HG03558 (cell line): ENCODE data around the gene FAM222A.

ENCODE experiments used
- ATAC-seq: cut with Tn5 transposase; IDR thresholded peaks from one replicate; pipeline ENCODE4 v1.9.1; 2021; ENCODE audit warnings: moderate number of reproducible peaks; ENCODE audit not compliant: unreplicated experiment; ENCODE audit errors: extremely low read depth

Gene FAM222A

DNA sequence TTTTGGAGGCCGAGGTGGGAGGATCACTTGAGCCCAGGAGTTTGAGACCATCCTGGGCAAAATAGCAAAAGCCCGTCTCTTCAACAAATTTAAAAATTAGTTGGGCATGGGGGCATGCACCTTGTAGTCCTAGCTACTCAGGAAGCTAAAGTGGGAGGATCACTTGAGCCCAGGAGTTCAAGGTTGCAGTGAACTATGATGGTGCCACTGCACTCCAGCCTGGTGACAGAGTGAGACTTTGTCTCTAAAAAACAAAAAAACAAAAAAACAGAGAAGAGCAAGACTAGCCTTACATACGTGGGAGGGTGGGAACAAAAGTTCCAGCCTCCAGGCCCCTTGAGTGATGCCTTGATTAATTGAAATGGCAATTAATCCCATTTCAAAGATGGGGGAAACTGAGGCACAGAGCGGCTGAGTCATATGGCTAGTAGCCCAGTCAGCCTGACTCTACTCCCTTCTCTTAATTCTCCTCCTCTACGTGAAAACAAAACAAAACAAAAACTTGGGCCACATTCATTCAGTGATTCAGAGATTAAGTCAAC lies 3.3 kb upstream of the FAM222A start:
- no peak for ATAC-seq

DNA sequence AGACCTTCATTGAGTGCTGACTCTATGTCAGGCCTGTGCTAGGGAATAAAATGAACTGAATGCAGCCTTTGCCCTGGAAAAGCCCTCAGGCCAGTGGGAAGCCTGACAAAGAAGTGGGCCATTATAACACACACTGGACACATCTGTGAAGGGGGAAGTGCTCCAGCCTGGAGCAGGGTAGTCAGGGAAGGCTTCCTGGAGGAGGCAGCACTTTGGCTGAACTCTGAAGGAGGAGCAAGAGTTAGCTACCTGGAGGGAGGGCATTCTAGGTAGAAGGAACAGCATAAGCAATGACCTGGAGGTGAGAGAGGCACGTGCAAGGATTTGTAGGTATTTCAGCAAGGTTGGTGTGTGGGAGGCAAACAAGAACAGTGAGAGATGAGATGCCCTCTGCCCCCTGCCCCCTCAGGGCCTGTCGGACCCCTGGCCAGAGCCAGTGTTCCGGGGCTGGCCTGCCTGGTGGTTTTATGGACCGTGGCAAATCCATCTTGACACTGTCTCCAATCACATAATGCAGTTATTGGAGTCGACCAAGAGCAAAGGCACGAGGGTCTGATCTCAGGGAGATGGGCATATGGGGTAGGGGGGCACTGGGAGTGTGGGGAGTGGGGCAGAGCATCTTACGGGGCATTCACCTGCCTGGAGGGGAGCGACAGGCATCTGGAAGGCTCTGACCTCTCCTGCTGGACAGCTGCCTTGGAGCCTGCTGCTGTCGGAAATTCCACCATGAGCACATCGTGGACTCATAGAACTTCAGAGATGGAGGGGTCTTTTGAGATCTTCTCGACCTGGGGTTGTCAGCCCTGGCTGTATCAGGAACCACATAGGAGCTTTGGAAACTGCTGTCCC lies 2.7 kb upstream of the FAM222A start:
- no peak for ATAC-seq

DNA sequence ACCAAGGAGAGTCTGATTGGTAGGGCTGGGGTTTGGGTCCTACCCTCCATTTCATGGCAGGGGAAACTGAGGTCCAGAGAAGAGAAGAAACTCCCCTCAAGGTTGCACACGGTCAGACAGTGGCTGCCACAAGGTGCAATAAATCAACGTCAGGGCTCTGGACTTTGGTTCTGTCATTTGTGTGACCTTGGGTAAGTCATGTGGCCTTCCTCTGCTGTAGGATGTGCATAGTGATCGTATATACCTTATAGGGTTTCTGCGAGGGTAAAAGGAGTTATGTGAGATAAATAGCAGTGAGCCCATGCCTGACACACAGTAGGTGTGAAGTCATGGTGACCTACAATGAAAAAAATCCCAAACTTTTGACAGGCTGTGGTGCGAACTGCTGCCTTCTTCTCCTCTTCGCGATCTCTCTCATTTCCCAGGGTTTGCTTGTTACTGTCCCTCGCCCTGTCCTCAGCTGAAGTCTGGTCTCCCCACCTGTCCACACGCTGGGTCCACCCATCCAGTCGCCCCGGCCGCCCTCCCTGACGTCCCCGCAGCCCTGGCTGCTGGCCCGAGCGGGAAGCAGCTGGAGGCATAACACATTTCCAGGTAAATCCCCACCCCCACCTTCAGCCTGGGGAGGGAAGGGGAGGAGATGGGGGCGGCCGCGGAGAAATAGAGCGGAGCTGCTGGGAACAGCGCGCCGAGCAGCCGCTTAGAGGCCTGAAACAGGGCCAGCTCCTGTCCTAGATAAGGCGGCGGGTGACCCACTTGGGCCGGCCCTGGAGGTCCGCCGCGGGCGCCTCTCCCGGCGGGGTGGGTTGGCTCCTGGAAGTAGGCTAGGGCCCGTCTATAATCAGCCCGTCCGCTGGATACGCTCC lies 1.8 kb upstream of the FAM222A start:
- ATAC-seq, result no peak

DNA sequence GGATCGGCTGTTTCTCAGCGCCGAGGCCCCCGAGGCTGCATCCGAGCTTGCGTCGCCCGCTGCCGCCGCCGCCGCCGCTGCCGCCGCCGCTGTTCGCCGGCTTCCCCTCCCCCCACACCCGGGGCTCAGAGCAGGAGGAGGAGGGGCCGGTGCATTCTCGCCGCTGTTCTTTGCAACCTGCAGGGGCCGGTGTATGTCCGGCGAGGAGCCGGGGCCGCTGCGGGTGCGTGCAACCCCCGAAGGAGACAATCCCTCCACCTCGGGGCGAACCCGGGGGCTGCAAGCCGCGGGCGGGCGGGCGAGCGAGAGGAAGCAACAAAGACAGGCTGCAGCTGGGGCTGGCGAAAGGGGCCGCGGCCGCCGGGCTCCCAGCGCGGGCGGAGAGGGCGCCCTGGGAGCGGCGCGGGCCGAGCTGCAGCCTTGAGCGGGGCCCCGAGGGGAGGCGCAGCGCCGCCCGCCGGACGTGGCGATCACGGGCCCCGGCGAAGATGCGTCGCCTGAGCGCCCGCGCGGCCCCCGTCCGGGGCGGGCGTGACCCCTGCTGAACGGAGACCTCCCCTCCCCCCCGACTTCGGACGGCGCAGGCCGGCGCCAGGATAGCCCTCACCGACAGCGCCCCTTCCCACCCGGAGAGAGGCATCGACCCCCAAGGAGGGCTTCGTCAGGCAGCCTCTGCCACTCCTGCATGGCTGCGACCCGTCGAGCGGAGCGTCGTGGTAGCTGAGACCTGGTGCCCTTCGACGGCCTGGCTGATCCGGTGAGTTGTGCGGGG lies 702 bp downstream of the FAM222A start:
- no peak for ATAC-seq

DNA sequence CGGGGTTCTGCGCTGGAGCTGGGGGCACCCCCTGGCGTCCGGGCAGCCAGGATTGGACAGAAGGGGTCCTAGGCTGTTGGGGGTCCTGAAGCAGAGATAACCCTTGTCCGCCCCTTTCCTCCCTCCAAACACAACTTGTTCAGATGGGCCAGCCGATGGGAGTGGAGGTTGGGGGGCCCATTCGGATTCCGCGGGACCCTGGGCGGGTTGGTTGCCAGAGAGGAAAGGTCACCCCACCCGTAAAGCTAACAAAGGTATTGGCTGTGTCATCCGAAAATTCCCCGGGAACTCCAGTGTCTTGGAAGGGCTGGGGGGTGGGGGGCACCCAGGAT lies 1.3 kb downstream of the FAM222A start:
- no peak for ATAC-seq

DNA sequence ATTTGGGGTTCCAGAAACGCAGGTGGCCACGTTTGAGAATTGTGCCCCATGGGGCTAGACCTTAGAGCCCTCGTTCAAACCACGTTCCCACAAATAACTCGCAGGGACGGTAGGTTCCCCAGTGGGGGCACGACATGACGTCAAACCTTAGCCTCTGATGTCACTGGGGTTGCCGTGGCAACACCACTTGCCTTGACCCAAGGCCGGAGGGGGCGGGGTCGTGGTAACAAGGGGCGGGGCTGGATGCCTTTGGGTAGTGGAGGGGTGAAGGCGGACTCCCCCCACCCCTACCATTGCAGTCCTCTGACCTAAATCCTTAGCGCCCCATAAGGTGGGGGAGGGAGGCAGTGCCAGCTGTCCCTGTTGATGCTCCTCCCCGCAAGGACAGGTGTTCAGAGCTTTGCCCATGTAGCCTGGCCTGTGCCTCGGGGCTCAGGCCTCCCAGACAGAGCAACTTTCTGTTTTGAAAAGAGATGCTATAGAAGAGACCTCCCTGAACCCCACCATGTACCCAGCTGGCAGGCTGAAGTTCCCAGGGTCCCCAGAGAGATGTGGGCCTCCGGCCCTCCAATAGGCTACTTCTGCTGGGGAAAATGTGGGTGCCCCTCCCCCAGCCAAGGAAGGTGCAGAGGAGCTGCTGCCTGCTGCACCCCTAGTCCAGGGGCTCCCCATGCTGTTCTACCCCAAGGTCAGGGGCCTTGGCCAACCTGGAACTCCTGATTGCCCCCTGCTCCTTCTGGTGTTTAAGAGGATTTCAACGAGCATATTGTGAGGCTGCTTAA lies 1.9 kb downstream of the FAM222A start:
- no peak for ATAC-seq

DNA sequence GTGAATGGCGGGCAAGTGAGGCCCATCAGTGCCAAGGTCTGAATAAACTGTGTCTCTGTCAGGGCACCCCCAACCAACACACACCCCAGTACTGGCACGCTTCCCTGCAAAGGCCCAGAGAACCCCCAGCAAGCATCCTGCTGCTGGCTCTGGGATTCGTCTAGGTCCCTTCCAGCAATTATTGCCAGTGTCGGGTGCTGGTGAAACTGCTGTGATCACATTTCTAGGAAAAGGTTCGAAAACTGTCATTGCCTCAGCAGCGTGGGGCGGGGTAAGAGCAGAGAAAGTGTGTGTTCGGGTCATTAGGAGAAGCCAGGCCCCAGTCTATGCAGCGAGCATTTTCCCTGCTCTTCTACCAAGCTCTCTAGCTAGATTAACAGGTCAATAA lies 2.5 kb downstream of the FAM222A start:
- no peak for ATAC-seq

DNA sequence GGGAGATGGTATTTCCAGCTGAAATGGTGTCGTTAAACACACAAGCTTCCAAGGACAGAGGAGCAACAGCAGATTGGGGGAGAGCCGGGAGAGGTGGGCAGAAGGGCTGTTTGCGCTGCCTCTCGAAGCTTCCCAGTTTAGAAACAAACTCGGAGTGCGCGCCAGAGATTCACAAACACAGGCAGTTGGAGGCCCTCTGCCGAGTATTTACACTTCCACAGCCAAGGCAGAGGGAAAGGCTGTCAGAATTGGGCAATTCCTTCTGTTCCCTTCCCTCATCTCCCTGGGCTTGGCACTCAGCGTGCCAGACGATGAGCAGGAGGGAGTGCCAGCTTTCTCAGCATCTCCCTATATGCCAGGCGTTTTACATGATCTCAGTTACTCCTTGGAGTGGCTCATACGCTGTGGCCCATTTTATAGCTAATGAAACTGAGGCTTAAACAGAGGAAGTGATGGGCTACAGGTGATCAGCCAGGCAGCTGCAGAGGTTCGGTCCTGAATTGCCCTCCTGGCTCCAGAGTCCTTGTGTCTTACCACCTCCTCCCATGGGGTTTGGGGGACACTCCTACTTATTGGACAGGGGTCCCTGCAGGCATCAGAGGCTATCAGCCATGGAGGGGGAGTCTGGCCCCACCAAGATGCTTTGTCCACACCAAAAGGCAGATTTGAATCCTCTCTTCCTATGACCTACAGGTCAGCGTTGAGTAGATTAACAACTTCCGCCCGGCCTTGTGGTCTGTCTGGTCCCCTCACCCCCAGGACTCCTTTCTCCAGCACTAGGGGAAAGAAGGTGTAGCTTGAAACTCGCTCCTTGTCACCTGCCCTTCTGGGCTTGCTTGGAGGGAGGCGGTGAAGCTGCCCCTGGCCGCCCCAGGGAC lies 3.1 kb downstream of the FAM222A start:
- no peak for ATAC-seq

DNA sequence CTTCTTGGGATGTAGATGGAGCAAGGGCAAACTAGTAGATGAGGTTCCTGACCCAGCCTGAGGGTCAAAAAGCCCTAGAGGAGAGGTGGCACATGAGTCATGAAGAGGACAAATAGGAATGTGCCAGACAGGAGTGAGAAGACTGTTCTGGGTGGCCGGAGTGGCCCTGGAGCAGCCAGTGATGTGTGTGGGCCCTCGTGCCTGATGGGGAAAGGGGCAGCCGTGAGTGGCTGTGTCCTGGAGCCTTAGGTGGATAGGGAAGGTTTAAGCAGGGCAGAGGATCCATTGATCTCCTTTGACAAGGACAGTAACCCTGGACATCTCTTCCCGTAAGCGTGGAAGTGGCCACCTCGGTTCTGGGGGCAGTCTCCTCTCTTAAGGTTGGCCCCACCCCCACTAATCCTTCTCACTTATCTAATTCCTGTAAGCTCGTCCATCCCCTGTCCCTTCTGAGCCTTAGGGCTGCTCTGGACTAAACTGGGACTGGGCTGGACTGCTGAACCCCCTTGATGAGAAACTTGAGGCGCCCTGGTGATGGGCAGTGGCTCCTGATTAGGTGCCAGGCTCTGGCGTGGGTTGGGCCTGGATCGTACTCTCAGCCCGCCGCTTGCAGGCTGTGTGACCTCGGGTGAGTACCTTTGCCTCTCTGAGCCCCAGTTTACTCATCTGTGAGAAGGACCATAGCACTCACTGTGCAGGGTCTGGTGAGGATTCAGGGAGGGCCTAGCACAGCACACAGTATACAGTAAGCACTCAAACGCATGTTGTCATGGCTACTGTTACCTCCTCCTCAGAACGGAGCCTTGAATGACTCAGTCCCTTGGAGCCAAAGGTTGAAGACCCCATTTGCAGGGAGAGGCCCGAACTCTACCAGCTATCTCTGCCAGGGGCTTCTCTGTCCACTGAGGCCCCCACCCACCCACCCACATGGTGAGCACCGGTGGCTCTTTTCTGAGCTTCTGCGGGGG lies 4.0 kb downstream of the FAM222A start:
- no peak for ATAC-seq

DNA sequence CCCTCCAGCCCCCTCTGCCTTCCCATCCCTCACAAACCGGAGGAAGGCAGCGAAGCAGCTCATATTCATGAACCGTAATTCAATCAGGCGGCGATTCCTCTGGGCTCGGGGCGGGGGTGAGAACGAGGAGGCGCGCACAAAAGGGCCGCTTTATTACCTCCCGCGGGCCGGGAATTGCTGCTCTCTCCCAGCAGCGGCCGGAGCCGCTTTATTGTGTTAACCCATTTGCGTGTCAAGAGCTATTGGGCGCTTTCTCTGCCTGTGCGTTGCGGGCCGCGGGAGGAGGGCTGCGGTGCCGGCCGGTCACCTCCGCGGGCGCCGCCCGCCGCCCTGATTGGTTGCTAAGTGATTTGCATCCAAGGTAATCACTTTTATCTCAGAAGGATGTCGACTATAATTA lies 4.8 kb downstream of the FAM222A start:
- no peak for ATAC-seq

DNA sequence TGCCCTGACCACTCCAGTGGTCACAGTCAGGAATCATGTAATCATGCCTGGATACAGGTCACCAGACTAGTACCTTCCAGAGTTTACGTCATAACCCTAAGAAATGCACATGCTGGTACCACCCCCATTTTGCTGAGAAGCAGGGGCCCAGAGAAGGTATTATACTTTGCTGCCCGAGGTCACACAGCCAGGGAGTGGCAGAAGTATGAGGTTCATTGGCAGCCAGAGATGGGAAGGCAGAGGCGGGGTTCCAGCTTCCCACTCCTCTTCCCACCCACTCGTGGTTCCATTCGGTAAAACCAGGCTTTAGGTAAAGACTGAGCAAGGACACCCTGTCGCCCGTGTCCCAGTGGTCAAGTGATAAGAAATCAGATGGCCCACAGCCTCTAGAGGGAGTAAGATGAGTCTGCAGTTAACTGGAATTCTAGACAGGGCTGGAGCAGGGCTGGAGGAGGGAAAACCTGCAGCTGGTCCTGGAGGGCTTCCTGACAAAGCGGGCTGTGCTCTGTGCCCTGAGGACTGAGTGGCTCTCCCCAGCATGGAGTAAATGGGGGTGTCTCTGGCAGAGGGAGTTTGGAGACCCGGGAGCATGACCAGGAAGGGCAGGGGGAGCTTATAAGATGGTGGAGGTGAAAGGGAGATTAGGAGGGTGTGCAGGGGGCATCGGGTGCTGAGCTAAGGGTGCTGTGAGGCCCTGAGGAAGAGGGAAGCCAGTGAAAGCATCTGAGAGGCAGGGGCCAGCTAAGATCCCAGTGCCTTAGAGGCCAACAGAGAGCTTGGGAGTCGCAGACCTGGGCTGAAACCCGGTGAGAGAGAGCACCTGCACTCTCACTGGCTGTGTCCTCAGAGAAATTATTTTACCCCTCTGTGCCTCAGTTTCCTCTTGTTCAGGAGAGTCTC lies 5.7 kb downstream of the FAM222A start:
- no peak for ATAC-seq

DNA sequence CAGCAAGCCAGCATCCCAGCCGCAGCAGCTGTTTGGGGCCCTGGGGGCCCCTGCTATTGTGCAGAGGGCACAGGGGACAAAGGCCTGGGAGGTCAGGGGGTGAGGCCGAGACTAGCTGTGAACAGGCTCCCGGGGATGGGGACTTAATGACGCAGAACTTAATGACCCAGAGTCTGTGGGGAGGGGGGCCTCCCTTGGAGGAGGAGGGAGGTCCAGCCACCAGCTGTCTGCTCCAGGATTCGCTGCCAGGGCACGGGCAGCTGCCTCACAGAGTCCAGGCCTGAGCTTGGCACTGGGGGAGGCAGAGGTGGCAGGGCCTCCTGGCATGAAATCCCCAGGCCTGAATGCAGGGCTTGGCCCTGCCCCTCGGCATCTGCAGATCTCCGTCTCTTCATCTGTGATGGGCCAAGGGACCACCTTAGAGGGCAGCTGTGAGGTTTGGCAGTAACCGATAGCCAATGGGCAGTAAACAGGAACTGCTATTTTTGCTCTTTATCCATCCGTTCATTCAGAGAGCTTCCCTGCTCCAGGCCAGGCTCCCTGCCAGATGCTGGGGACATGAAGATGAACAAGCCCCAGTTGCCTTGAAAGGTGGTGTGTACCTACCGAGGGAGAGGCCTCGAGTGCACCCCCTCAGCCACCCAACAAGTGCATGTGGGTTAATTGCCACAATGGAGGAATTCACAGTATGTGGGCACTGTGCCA lies 6.7 kb downstream of the FAM222A start:
- no peak for ATAC-seq

DNA sequence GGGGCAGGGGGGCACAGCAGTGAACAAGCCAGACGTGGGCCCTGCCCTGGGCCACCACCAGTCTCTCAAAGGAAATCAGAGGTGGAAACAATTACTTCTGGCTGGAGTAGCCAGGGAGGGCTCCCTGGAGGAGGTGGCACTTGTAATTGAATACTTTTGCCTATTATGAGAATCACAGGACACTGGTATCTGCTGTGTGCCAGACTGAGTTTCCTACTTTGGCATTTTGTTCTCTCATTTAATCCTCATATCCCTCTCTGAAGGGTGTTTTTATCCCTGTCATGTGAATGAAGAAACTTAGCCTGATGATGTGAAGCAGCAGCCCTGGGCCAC lies 7.2 kb downstream of the FAM222A start:
- no peak for ATAC-seq

DNA sequence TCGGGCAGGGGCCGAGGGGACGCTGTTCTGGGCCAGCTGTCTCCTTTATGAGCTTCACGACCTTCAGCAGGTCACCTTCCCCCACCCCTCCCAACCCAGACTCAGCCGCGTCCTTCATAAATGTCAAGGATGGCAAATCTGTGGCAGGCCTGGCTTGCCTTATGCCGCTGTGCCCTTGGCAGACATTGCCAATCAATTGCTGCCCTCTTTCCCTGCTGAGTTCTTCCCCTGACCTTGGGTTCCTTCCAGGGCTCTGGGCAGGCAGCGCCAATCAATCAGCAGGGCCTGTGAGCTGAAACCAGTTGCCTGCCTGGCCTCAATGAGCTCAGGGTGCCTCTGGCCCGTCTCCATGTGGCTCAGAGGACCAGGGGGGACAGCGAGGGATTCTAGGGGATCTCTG lies 7.7 kb downstream of the FAM222A start:
- no peak for ATAC-seq

DNA sequence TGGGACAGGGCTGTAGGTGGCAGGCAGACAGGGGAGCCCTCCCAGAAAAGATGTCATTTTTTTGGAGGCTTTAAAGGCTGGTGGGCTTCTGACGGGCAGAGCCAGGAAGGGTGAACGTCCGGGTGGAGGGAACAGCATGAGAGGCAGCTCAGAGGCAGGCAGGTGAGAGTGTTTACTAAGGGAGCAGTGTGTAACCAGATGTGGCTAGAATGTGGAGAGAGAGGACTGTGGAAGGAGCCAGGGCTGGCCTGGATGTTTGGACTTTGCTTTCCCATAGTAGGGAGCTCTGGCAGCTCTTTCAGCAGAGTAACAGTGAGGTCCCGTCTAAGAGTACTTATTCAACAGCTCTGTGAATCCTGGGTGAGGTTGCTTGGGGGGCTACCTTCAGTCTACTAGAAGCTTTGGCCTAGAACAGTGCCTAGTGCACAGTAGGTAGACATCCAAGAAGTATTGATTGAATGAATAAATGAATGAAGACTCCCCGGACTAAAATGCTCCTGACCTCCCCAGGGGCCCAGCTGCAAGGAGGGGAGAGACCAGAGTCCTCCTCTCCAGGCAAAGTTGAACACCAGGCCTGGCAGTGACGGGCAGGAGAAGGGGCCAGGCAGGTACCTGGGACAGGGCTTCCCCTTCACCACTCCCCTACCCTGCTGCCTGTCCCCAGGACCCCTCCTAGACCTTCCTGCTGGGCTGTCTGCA lies 8.5 kb downstream of the FAM222A start:
- no peak for ATAC-seq

DNA sequence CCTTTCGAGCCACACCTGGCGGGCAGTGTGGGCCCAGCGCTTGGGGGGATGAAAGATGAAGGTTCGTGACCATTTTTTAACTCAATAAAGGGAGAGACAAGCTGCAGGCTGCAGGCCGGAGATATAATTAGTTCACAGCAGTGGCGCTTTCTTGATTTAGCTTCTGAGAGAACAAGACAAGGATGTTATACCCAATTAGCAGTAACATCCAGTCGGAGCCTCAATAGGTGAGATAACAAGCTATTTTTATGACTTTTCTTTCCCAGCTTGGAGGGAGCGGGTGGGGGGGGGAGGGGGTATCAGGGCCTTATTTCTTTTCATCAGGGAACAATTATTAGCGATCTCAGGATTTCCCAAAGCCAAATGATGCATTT lies 9.1 kb downstream of the FAM222A start:
- no peak for ATAC-seq
